ENCODE results near the gene RMND5B.
"Not testable (repeated sequence)": the region's sequence is repeated elsewhere in the genome, so short reads cannot be mapped to it uniquely, and the experiment has no call there.

The RMND5B gene

DNA sequence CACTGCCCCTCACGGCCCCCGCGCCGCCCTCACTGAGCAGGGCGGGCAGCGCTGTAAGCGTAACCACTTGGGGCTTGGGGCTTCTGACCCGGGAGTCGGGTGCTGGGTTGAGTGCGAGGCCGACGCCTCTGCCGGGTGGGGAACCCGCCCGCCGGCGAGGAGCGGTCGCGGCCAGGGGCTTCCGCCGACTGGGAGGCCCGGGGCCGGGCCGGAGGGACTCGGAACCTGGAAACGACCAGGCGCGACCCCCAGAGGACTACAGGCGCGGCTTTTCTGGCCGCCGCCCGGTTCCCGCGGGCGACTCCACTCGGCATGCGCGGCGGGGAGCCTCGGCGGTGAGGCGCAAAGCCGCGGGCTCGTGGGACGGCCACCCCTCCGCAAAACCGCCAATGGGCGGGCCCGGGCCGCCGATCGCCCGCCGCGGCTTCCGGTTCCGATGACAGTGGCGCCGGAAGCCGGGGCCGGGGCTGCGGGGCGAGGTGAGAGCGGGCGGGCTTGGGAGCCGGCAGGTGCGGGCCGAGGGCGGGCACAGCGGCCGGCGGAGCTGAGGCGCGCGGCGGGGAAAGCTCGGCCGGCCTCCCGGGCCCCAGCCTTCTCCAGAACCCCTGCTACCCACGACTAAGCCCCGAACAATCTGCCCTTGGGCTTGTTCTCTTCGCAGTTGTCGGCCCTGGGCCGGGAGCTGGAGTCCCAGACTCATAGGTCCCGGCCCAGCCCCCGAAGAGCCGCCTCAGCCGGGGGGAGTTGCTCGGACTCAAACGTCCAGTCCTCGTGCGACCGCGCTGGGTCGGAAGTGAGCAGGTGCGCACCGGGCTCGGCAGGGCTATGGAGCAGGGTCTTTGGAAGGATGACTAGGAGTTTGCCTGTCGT, at the start of gene RMND5B:
RMND5B (plus strand) TSS at position 439 of the 870 bp plus-strand sequence. CDS start 7,106 bp downstream, outside the sequence.
- peak; percentile 88 for DNase-seq

GRCh38 chr5:178081571-178082243, 49.1 kb upstream of the RMND5B start:
- no peak for DNase-seq

GRCh38 chr5:178083922-178084321, 46.9 kb upstream of the RMND5B start:
- DNase-seq: no peak

- no peak for DNase-seq
Measured at GRCh38 chr5:178085316-178085715, 45.5 kb upstream of the RMND5B start.

DNA sequence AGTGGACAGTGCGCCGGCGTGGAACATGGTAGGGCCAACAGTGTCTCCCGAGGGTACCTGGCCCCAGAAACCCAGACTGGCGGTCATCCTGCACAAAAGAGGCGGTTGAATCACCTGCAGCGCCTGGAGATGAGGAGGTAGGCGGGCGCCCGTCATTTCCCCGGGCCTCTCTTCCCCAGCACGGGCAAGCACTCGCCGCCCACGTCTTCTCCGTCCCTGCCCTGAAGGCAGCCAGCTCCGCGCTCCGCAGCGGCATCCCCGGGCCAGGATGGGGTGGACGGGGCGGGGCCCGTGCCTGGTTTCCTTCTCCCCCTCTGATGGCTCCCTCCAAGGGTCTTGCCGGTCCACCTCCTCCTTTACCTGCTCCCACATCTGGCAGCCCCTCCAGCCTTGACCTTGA, 44.5 kb upstream of the RMND5B start:
- no peak for DNase-seq

DNA sequence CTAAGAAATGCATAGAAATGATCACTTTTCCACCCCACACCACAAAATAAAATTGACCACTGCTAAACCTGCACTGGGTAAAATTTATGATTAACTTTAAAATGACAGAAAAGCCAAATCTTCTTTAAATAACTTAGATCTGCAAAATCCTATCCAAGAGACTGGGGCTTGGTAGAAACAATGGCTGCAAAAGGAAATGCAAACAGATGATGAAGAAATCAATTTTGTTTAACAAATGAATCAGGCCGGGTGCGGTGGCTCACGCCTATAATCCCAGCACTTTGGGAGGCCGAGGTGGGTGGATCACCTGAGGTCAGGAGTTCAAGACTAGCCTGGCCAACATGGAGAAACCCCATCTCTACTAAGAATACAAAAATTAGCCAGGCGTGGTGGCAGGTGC, 43.6 kb upstream of the RMND5B start:
- DNase-seq: not testable (repeated sequence)

DNA sequence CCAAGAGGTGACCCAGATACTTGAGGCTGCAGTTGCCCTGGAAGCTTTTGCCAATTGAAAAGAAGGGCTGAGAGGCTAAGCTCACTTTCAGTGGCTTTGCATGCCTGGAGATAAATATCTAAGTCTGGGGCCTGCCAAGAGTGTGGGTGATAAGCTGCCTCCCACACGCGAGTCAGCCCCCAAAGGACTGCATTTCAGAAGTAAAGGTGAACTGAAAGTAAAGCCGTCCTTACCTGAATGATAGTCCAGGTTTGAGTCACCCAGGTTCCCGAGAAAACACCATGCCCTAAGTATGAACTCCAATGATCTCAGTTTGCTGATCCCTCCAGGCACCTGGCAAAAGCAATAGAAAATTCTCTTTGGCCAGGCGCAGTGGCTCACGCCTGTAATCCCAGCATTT, 40.0 kb upstream of the RMND5B start:
- no peak for DNase-seq

DNA sequence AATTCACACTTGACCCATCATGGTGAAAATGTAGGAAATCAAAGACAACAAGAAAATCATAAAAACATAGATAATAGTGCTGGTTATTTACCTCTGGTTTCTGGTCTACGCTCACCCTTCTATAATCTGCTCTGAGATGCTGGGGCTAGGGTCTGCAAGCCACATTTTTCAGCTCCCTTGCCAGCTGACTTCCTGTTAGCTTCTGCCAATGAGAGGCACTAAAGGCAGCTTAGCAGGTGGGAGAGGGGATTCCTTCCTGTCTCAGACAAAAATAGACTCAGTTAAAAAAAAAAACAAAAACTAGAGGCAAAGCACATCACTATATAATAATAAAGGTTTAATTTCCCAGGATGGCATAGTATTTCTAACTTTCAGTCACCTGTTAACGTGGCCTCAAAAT, 37.7 kb upstream of the RMND5B start:
- no peak for DNase-seq

- no peak for DNase-seq
Measured at GRCh38 chr5:178094345-178094744, 36.5 kb upstream of the RMND5B start.

- no peak for DNase-seq
Measured at GRCh38 chr5:178098685-178099084, 32.1 kb upstream of the RMND5B start.

GRCh38 chr5:178103612-178104011, 27.2 kb upstream of the RMND5B start:
- no peak for DNase-seq

DNA sequence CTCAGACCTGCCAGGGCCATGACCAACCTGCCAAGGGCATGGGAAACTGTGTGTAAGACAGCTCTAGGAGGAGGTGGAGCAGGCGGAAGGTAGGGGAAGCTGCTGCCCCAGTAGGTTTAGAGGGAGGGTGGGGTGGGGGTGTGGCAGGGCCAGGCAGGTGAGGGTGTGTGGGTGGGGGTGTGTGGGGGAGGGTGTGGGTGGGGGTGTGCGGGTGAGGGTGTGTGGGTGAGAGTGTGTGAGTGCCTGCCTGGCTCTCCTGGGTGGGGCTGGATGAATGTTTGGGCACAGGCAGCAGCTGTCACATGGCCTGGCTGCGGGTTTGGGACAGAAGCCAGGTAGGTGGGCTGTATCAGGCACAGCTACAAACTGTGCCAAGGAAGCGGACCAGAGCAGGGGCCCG, 26.3 kb upstream of the RMND5B start:
- no peak for DNase-seq

DNA sequence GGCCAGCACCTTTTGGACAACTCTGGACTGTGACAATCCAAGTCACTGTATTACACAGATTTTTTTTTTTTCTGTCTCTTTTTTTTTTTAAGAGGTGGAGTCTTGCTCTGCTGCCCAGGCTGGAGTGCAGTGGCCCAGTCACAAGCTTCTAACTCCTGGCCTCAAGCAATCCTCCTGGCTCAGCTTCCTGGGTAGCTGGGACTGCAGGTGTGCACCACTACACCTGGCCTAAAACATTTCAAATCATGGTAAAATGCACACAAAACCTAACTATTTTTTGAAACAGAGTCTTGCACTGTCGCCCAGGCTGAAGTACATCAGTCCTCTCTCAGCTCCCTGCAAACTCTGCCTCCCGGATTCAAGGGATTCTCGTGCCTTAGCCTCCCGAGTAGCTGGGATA, 24.7 kb upstream of the RMND5B start:
- no peak for DNase-seq

GRCh38 chr5:178106556-178107239, 24.1 kb upstream of the RMND5B start:
- no peak for DNase-seq

GRCh38 chr5:178107756-178108310, 23.0 kb upstream of the RMND5B start:
- DNase-seq: no peak

GRCh38 chr5:178108446-178108845, 22.4 kb upstream of the RMND5B start:
- DNase-seq: no peak

DNA sequence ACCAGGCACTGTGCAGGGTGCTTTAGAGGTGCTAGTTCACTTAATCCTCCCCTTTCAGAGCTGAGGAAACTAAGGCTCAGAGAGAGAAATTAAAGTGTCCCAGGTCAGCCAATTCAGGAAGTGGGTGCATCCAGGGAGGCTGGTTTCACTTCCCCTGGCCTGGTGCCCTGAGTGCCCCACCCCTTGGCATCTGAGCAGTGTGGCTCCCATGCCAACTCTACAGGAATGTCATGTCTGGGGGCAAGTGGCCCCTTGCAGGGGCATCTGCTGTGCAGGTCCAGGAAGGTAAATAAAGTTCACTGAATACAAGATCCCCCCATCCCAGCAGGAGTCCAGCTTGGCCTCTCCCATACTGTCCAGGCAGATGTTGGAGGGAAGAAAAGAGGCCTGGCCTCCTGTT, 21.8 kb upstream of the RMND5B start:
- DNase-seq: no peak

DNA sequence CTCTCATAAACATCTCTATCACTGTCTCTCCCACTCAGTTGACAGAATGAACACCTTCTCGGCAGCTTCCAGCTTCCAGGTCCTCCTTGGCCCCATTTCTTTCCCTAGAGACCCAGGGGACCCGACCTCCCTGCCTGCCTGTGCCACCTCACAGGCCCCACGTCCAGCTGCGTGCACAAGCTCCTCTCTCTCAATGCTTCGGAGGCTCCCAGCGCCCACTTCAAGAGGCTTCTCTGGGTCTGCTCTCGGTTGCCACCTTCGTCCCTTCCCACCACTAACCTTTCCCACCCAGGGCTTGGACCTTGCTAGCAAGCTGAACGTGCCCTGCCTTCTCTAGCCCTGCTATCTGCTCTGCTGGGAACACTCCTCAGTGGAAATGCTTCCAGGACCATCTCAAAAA, 20.3 kb upstream of the RMND5B start:
- DNase-seq: no peak

GRCh38 chr5:178111925-178112324, 18.9 kb upstream of the RMND5B start:
- DNase-seq: no peak

GRCh38 chr5:178112545-178112944, 18.3 kb upstream of the RMND5B start:
- no peak for DNase-seq

DNA sequence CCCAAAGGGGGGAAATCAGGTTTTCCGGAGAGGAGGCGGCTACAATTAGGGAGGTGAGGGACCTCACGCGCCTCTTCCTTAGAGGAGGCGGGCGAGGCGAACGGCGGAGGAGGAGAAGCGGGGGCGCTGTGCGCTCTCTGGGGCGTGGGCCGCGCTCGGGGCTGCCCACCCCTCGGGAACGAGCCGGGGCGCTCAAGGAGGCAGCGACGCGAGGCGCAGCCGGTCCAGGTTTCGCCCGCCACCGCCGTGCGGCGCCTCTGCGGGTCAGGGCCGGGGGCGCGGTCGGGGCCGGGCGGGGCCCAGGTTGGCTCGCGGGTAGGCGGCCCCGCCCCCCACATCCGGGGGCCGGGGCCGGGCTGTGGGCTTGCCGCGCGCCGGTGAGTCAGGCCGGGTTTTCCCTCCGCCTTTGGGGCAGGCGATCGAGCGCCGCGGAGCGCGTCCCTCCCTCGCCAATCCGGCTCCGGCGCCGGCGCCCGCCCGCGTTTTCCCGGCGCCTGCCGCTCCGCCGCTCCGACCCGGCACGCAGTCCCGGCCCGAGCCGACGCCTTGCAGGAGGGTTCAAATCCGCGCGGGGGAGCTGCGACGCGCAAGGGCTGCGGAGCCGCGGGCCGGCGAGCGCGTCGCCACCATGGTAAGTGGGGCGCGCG, 17.6 kb upstream of the RMND5B start, which contains the start of gene N4BP3:
N4BP3 (plus strand) TSS at position 392 of the 647 bp plus-strand sequence. CDS start 6,052 bp downstream, outside the sequence.
- DNase-seq: peak; percentile 21

- DNase-seq: no peak
Measured at GRCh38 chr5:178113841-178114324, 16.9 kb upstream of the RMND5B start.

All from NCI-H774 (cell line).